CD14-positive monocyte (primary cell): ENCODE measurements around the gene ACYP2. TPM values are rescaled to one million over a fixed set of nuclear protein-coding genes. Genes with fewer than 3 reads are reported as not detected.

Source experiments
- DNase-seq, 3 donors: peaks; one replicate each; pipeline ENCODE4 v3.0.0-alpha.2; 2011 to 2022
- H2AFZ ChIP-seq: 2 replicates; pipeline ENCODE4 v1.6.0; 2012; ENCODE audit warnings: mild to moderate bottlenecking, low read depth, low read length, inconsistent platforms; ENCODE audit not compliant: insufficient read depth, poor library complexity, severe bottlenecking
- H3K27ac ChIP-seq, 2 donors: 1 replicate in 1 of 2; 2 replicates in 1 of 2; pipeline ENCODE4 v1.5.1; 2012 to 2013; ENCODE audit warnings: low read length in 2 of 2, control low read depth in 1 of 2, inconsistent platforms in 1 of 2, low read depth in 1 of 2, mild to moderate bottlenecking in 1 of 2
- H3K27me3 ChIP-seq, 2 donors: one replicate each; pipeline versions ENCODE4 v1.6.0 to v1.6.1; 2011 to 2013; ENCODE audit warnings: low read length in 2 of 2; ENCODE audit not compliant: control insufficient read depth in 2 of 2, insufficient read depth in 2 of 2
- H3K36me3 ChIP-seq, 2 donors: replicated peaks in 1 of 2; 1 replicate in 1 of 2; 2 replicates in 1 of 2; pipeline versions ENCODE4 v1.5.1 to v1.6.1; 2012 to 2013; ENCODE audit warnings: low read length in 2 of 2, control low read depth in 1 of 2, inconsistent platforms in 1 of 2, mild to moderate bottlenecking in 1 of 2; ENCODE audit not compliant: insufficient read depth in 2 of 2, control insufficient read depth in 1 of 2
- H3K4me1 ChIP-seq, 2 donors: 1 replicate in 1 of 2; 2 replicates in 1 of 2; pipeline versions ENCODE4 v1.5.1 to v1.6.1; 2012 to 2013; ENCODE audit warnings: low read length in 2 of 2, control low read depth in 1 of 2, inconsistent platforms in 1 of 2, mild to moderate bottlenecking in 1 of 2, moderate library complexity in 1 of 2; ENCODE audit not compliant: insufficient read depth in 2 of 2, control insufficient read depth in 1 of 2
- H3K4me2 ChIP-seq: replicated peaks from 2 replicates; pipeline ENCODE3; 2012; ENCODE audit warnings: low read length, moderate library complexity, mild to moderate bottlenecking; ENCODE audit not compliant: poor library complexity, severe bottlenecking; ENCODE audit errors: extremely low read depth
- H3K4me3 ChIP-seq, 3 experiments: fragments of 200-600 bp in 1 of 3; sonication (generic) in 1 of 3; replicated peaks in 1 of 3; 1 replicate in 2 of 3; 2 replicates in 1 of 3; pipeline ENCODE4 v1.5.1; 2011 to 2013; ENCODE audit warnings: low read length in 3 of 3, mild to moderate bottlenecking in 3 of 3, control low read depth in 2 of 3, low read depth in 2 of 3, inconsistent platforms in 1 of 3, moderate library complexity in 1 of 3
- H3K79me2 ChIP-seq: 2 replicates; pipeline ENCODE4 v1.6.0; 2012; ENCODE audit warnings: mild to moderate bottlenecking, control low read depth, inconsistent platforms, low read length, moderate library complexity; ENCODE audit not compliant: insufficient read depth
- H3K9ac ChIP-seq: 2 replicates; pipeline ENCODE4 v1.6.0; 2017; ENCODE audit warnings: low read length, mild to moderate bottlenecking; ENCODE audit not compliant: insufficient read depth, poor library complexity, severe bottlenecking
- H3K9me3 ChIP-seq, 2 donors: replicated peaks in 1 of 2; 1 replicate in 1 of 2; 2 replicates in 1 of 2; pipeline versions ENCODE4 v1.5.1 to v1.6.1; 2012 to 2013; ENCODE audit warnings: low read length in 2 of 2, control low read depth in 1 of 2; ENCODE audit not compliant: control insufficient read depth in 1 of 2, insufficient read depth in 1 of 2
- H4K20me1 ChIP-seq: 2 replicates; pipeline ENCODE4 v1.6.0; 2012; ENCODE audit warnings: mild to moderate bottlenecking, low read length, control low read depth, moderate library complexity; ENCODE audit not compliant: insufficient read depth
- H3K27ac Mint-ChIP-seq, 7 donors: one replicate each; pipeline ENCODE4 v1.8.0; 2020; ENCODE audit warnings: mild to moderate bottlenecking in 7 of 7, mixed read lengths in 7 of 7, moderate library complexity in 6 of 7, inconsistent platforms in 2 of 7
- H3K27me3 Mint-ChIP-seq, 3 donors: one replicate each; pipeline ENCODE4 v1.8.0; 2021 to 2022; ENCODE audit warnings: low read depth in 3 of 3, mild to moderate bottlenecking in 3 of 3, mixed read lengths in 3 of 3, moderate library complexity in 3 of 3, inconsistent platforms in 1 of 3
- H3K36me3 Mint-ChIP-seq, 2 donors: one replicate each; pipeline ENCODE4 v1.8.0; 2020; ENCODE audit warnings: mixed read lengths in 2 of 2, inconsistent platforms in 1 of 2, mild to moderate bottlenecking in 1 of 2
- H3K4me1 Mint-ChIP-seq: one replicate; pipeline ENCODE4 v1.8.0; 2020; ENCODE audit warnings: mild to moderate bottlenecking, mixed read lengths
- H3K4me3 Mint-ChIP-seq, 2 donors: one replicate each; pipeline ENCODE4 v1.8.0; 2020; ENCODE audit warnings: mild to moderate bottlenecking in 2 of 2, mixed read lengths in 2 of 2, moderate library complexity in 1 of 2
- H3K9me3 Mint-ChIP-seq, 7 donors: one replicate each; pipeline ENCODE4 v1.8.0; 2020 to 2022; ENCODE audit warnings: mixed read lengths in 7 of 7, mild to moderate bottlenecking in 6 of 7, moderate library complexity in 6 of 7, inconsistent platforms in 2 of 7
- CTCF ChIP-seq: fragments of 200-600 bp; IDR thresholded peaks from one replicate; pipeline ENCODE4 v1.8.0; 2022; ENCODE audit warnings: antibody characterized with exemption, mild to moderate bottlenecking
- WGBS: methylation state at CpG from one replicate; pipeline ENCODE4 v1.1.5; 2013; ENCODE audit warnings: missing lambda C conversion rate; ENCODE audit not compliant: insufficient coverage; 5-methylcytosine and 5-hydroxymethylcytosine counted together
- intact Hi-C, 2 donors: fragments of 100-400 bp; cut with micrococcal nuclease; formaldehyde crosslinking; loops; one replicate each; pipeline versions ENCODE4 v1.15.0 to v1.15.1; 2023
- polyA plus RNA-seq, 3 donors: library from polyadenylated mRNA; depleted of rRNA in 1 of 3; unstranded in 2 of 3; stranded (reverse) in 1 of 3; fragments of 300-500 nt in 2 of 3; fragments of >200 nt in 1 of 3; fragmentation: Illumina TruSeq in 2 of 3; gene quantifications; 1 replicate in 2 of 3; 2 replicates in 1 of 3; pipeline ENCODE4 v1.2.3, GENCODE V29; 2012 to 2021

Gene ACYP2
- polyA plus RNA-seq, 3 donors: 6.2 to 10.8 (median 10.3) TPM

DNA sequence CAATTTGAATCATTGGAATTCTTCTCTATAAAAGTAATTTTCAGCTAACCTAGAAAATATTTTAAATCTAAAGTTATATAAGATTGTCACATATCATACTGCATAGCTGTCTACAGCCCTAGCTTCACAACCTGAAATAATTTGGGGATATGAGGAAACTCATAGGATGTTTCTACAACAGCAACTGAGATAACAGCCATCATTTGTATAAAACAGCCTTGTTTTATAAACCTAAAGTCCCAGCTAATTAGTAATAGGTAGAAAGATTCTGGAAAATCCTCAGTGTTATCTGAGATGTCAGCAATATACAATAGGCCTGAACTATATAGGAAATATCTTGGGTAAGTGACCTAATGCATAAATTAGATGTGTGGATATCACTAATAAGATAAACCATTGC lies 188.2 kb downstream of the ACYP2 start:
- no peak for TF ChIP-seq CTCF
- no peak overlapping the region for H3K27ac Mint-ChIP-seq
- Histone ChIP-seq H2AFZ (no peak overlapping the region), H4K20me1 (no peaks in the 10 kb centered on the region), H3K4me2 (no peak overlapping the region), H3K27ac (no peak overlapping the region), H3K27me3 (no peaks in the 10 kb centered on the region), H3K4me1 (no peaks in the 10 kb centered on the region), H3K9ac (no peak overlapping the region), H3K9me3 (no peaks in the 10 kb centered on the region), H3K79me2 (no peaks in the 10 kb centered on the region), H3K4me3 (no peak overlapping the region), H3K36me3 (no peaks in the 10 kb centered on the region)
- H3K36me3 Mint-ChIP-seq: no peaks in the 10 kb centered on the region
- H3K9me3 Mint-ChIP-seq: peaks cover 0 to 2% (median 0%) of the 10 kb centered on the region in 7 donors
- H3K27me3 Mint-ChIP-seq: peaks cover 0 to 1% (median 0%) of the 10 kb centered on the region in 3 donors
- H3K4me3 Mint-ChIP-seq: no peak overlapping the region
- intact Hi-C loops: no loop called here
- H3K4me1 Mint-ChIP-seq: no peaks in the 10 kb centered on the region
- DNase-seq: no peak

- no CpG with 5 or more reads among the region's 3 CpGs for WGBS
- no peak for TF ChIP-seq CTCF
- H3K4me1 Mint-ChIP-seq: no peaks in the 10 kb centered on the region
Measured at GRCh38 chr2:54306556-54306955, 191.1 kb downstream of the ACYP2 start.

More at GRCh38 chr2:54306556-54306955, 191.1 kb downstream of the ACYP2 start:
- H3K9me3 Mint-ChIP-seq: no peaks in the 10 kb centered on the region
- DNase-seq: no peak
- H3K27ac Mint-ChIP-seq: no peak overlapping the region
- H3K4me3 Mint-ChIP-seq: no peak overlapping the region
- H4K20me1 ChIP-seq: no peaks in the 10 kb centered on the region
- intact Hi-C loops: no loop called here
- no peak overlapping the region for H3K4me3 ChIP-seq
- no peak overlapping the region for H3K27ac ChIP-seq
- H2AFZ ChIP-seq: no peak overlapping the region
- H3K9ac ChIP-seq: no peak overlapping the region
- no peaks in the 10 kb centered on the region for H3K9me3 ChIP-seq
- H3K27me3 ChIP-seq: no peaks in the 10 kb centered on the region
- no peaks in the 10 kb centered on the region for H3K4me1 ChIP-seq
- H3K27me3 Mint-ChIP-seq: peaks cover 0 to 1% (median 0%) of the 10 kb centered on the region in 3 donors
- H3K36me3 Mint-ChIP-seq: no peaks in the 10 kb centered on the region
- no peak overlapping the region for H3K4me2 ChIP-seq
- H3K79me2 ChIP-seq: no peaks in the 10 kb centered on the region
- no peaks in the 10 kb centered on the region for H3K36me3 ChIP-seq
